ENCODE results near the gene IMP3. TPM values are rescaled to one million over a fixed set of nuclear protein-coding genes. Genes with fewer than 3 reads are reported as not detected.

The IMP3 gene
- total RNA-seq, 1 experiment from 2014 or later: 84.5 TPM

DNA sequence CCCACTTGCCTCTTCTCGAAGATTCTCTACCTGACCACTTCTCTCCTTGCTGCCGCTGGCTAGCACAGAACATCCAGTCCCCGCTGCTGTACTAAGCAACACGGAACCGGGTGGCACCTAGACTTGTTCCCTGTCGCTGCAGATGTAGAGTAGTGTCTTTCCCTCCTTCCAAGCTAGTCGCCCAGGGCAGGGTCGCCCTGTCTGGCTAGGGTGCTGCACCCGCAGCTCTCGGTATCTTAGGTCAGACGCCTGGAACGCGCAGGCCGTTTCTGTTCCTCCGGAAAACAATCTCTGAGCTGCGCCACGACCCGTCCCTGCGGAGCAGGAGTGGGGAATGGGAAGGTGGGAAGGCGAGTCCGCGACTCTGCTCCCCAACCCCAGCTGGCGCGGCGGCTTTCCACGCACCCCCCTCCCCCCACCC is 6.9 kb upstream of the IMP3 start:
- DNase-seq (ENCODE audit: low spot score): peak; percentile 19
- H3K27ac ChIP-seq (ENCODE audit: low read depth, low read length, poor library complexity, severe bottlenecking): peak overlapping the region; percentile 76
- peak overlapping the region; percentile 96 for H3K4me3 ChIP-seq (ENCODE audit: low read depth, low read length, poor library complexity, severe bottlenecking)
- ChIA-PET POLR2A (ENCODE audit: low non-redundant PET) (no interaction called here), CTCF (interaction anchor here (1.3 to 2.4 kb wide), 2 partner anchors 9 to 279 kb away, joined by 6 to 8 read pairs; partner anchors contain the start of gene MAN2C1)
- BruUV-seq (replicated peaks): no TSS peak
- H3K4me1 ChIP-seq (ENCODE audit: insufficient read depth, low read length, poor library complexity, severe bottlenecking): peaks cover 6% of the 10 kb centered on the region
- H3K9me3 ChIP-seq (ENCODE audit: low read depth, low read length, poor library complexity, severe bottlenecking): no peaks in the 10 kb centered on the region
- intact Hi-C loops (cut with micrococcal nuclease; ENCODE audit: unreplicated experiment): loop anchor here (5.0 kb wide), 1 partner anchor 140 kb away; no protein-coding TSS in a partner anchor
- no peaks in the 10 kb centered on the region for H3K36me3 ChIP-seq (ENCODE audit: insufficient read depth, low read length, poor library complexity, severe bottlenecking)
- H3K27me3 ChIP-seq (replicated peaks; ENCODE audit: insufficient read depth, low read depth, low read length, poor library complexity): no peaks in the 10 kb centered on the region
- no peak for TF ChIP-seq EZH2 (IDR thresholded peaks at IDR 0.05; ENCODE audit: borderline replicate concordance, low read depth, low read length, poor library complexity, severe bottlenecking)
- TF ChIP-seq, protein P1, sequence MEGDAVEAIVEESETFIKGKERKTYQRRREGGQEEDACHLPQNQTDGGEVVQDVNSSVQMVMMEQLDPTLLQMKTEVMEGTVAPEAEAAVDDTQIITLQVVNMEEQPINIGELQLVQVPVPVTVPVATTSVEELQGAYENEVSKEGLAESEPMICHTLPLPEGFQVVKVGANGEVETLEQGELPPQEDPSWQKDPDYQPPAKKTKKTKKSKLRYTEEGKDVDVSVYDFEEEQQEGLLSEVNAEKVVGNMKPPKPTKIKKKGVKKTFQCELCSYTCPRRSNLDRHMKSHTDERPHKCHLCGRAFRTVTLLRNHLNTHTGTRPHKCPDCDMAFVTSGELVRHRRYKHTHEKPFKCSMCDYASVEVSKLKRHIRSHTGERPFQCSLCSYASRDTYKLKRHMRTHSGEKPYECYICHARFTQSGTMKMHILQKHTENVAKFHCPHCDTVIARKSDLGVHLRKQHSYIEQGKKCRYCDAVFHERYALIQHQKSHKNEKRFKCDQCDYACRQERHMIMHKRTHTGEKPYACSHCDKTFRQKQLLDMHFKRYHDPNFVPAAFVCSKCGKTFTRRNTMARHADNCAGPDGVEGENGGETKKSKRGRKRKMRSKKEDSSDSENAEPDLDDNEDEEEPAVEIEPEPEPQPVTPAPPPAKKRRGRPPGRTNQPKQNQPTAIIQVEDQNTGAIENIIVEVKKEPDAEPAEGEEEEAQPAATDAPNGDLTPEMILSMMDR (conservative IDR thresholded peaks at IDR 0.05; ENCODE audit: low read depth, low read length): no peak

- no peaks in the 10 kb centered on the region for H3K27me3 ChIP-seq (replicated peaks; ENCODE audit: insufficient read depth, low read depth, low read length, poor library complexity)
- ChIA-PET POLR2A (ENCODE audit: low non-redundant PET) (no interaction called here), CTCF (interaction anchor here (0.6 to 2.4 kb wide), 2 partner anchors 278 to 312 kb away, joined by 8 read pairs; partner anchors contain the start of gene MAN2C1)
- peak overlapping the region; percentile 76 for H3K27ac ChIP-seq (ENCODE audit: low read depth, low read length, poor library complexity, severe bottlenecking)
- peaks cover 6% of the 10 kb centered on the region for H3K4me1 ChIP-seq (ENCODE audit: insufficient read depth, low read length, poor library complexity, severe bottlenecking)
- TF ChIP-seq, protein P1 (conservative IDR thresholded peaks at IDR 0.05; ENCODE audit: low read depth, low read length): no peak
- TF ChIP-seq EZH2 (IDR thresholded peaks at IDR 0.05; ENCODE audit: borderline replicate concordance, low read depth, low read length, poor library complexity, severe bottlenecking): no peak
- intact Hi-C loops (cut with micrococcal nuclease; ENCODE audit: unreplicated experiment): loop anchor here (5.0 kb wide), 1 partner anchor 139 kb away; no protein-coding TSS in a partner anchor
- DNase-seq (ENCODE audit: low spot score): no peak
- H3K36me3 ChIP-seq (ENCODE audit: insufficient read depth, low read length, poor library complexity, severe bottlenecking): no peaks in the 10 kb centered on the region
- no peaks in the 10 kb centered on the region for H3K9me3 ChIP-seq (ENCODE audit: low read depth, low read length, poor library complexity, severe bottlenecking)
- peak overlapping the region; percentile 96 for H3K4me3 ChIP-seq (ENCODE audit: low read depth, low read length, poor library complexity, severe bottlenecking)
- BruUV-seq (replicated peaks): no TSS peak
These were observed 6.3 kb upstream of the IMP3 start for GRCh38 chr15:75646112-75646943.

DNA sequence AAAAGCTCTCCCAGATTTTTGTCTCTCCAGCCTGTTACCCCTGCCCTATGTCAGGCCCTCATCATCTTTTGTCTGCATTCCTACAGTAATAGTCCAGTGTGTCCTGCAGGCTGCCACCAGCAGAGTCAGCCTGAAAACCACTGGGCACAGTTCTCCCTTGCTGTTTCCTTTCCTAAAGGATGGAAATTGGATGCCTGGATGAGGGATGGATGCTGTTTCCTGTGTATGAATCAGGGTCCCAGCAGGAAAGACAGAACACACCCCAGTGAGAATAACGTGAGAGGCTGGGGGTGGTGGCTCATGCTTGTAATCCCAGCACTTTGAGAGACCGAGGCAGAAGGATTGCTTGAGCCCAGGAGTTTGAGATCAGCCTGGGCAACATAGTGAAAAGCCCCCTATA is 4.4 kb upstream of the IMP3 start:
- POLR2A ChIA-PET (ENCODE audit: low non-redundant PET): no interaction called here
- Histone ChIP-seq H3K27me3 (replicated peaks; ENCODE audit: insufficient read depth, low read depth, low read length, poor library complexity) (no peaks in the 10 kb centered on the region), H3K27ac (ENCODE audit: low read depth, low read length, poor library complexity, severe bottlenecking) (no peak overlapping the region), H3K36me3 (ENCODE audit: insufficient read depth, low read length, poor library complexity, severe bottlenecking) (no peaks in the 10 kb centered on the region), H3K9me3 (ENCODE audit: low read depth, low read length, poor library complexity, severe bottlenecking) (no peaks in the 10 kb centered on the region), H3K4me1 (ENCODE audit: insufficient read depth, low read length, poor library complexity, severe bottlenecking) (peaks cover 6% of the 10 kb centered on the region), H3K4me3 (ENCODE audit: low read depth, low read length, poor library complexity, severe bottlenecking) (no peak overlapping the region)
- CTCF ChIA-PET: no interaction called here
- no TSS peak for BruUV-seq (replicated peaks)
- no peak for TF ChIP-seq EZH2 (IDR thresholded peaks at IDR 0.05; ENCODE audit: borderline replicate concordance, low read depth, low read length, poor library complexity, severe bottlenecking)
- TF ChIP-seq, protein P1 (conservative IDR thresholded peaks at IDR 0.05; ENCODE audit: low read depth, low read length): no peak
- intact Hi-C loops (cut with micrococcal nuclease; ENCODE audit: unreplicated experiment): loop anchor here (5.0 kb wide), 1 partner anchor 192 kb away; the partner anchor contains the start of gene SIN3A
- DNase-seq (ENCODE audit: low spot score): no peak
